K562 (cell line): ENCODE data around the gene GMNN.

Source experiments
- EZH2 ChIP-seq: IDR thresholded peaks from 2 replicates; pipeline ENCODE4 v1.6.1; 2012; ENCODE audit warnings: low read depth, mild to moderate bottlenecking, inconsistent platforms, low read length, borderline replicate concordance
- FOXP1 ChIP-seq: sonication (generic); formaldehyde crosslinking; IDR thresholded peaks from 2 replicates; pipeline ENCODE4 v1.8.0; 2022; ENCODE audit warnings: mild to moderate bottlenecking, missing genetic modification reagents
- GTF2F1 ChIP-seq: IDR thresholded peaks from 2 replicates; pipeline ENCODE4 v1.6.1; 2011; ENCODE audit warnings: low read depth, low read length, improper control_type of control experiment
- HDAC2 ChIP-seq: fragments of 450-650 bp; IDR thresholded peaks from 2 replicates; pipeline ENCODE4 v1.6.1; 2016; ENCODE audit warnings: mild to moderate bottlenecking
- POLR2AphosphoS5 ChIP-seq: IDR thresholded peaks from 2 replicates; pipeline ENCODE4 v1.6.1; 2011; ENCODE audit warnings: mild to moderate bottlenecking, low read depth, low read length, moderate library complexity; ENCODE audit not compliant: control insufficient read depth, insufficient read depth
- YY1 ChIP-seq, 3 experiments: IDR thresholded peaks; 2 replicates each; pipeline ENCODE4 v1.6.1; 2011; ENCODE audit warnings: low read length in 2 of 3, mild to moderate bottlenecking in 2 of 3, moderate library complexity in 2 of 3, borderline replicate concordance in 1 of 3, control low read depth in 1 of 3, low read depth in 1 of 3; ENCODE audit not compliant: insufficient read depth in 3 of 3, insufficient replicate concordance in 2 of 3, control insufficient read depth in 1 of 3, insufficient read length in 1 of 3; ENCODE audit errors: extremely low read depth in 1 of 3
- ZZZ3 ChIP-seq: fragments of 450-650 bp; IDR thresholded peaks from 2 replicates; pipeline ENCODE4 v1.6.1; 2016; ENCODE audit warnings: antibody characterized with exemption, mild to moderate bottlenecking, moderate library complexity
- TF ChIP-seq, protein P1 (sequence below), 2 experiments: fragments of 450-650 bp; formaldehyde crosslinking in 1 of 2; IDR thresholded peaks; 2 replicates each; pipeline versions ENCODE4 v1.4.0 to v1.6.1; 2014 to 2020; ENCODE audit warnings: mild to moderate bottlenecking in 2 of 2, borderline replicate concordance in 1 of 2, low read depth in 1 of 2

DNA sequence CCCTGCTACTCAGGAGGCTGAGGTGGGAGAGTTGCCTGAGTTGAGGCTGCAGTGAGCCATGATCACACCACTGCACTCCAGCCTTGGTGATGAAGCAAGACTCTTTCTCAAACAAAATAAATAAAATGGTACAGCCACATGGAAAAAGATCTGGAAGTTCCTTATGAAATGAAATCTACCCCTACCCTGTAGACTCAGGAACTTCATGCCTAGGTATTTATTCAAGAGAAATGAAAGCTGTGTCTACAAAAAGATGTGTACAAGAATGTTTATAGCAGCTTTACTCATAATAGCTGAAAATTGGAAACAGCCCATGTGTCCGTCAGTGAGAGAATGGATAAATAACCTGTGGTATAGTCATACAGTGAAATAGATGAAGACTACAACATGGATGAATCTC lies 40.6 kb upstream of the GMNN start:
- no peak for TF ChIP-seq HDAC2
- TF ChIP-seq EZH2, result no peak
- TF ChIP-seq ZZZ3, result no peak
- TF ChIP-seq POLR2AphosphoS5, result no peak
- no peak for TF ChIP-seq YY1 (IDR thresholded peaks at IDR 0.05; ENCODE audit: borderline replicate concordance in 1 of 3, control insufficient read depth in 1 of 3, extremely low read depth in 1 of 3, insufficient read depth in 3 of 3, insufficient read length in 1 of 3, insufficient replicate concordance in 2 of 3, low read depth in 1 of 3, low read length in 2 of 3)
- no peak for TF ChIP-seq FOXP1 (CRISPR knock-in tag)
- TF ChIP-seq GTF2F1, result no peak
- TF ChIP-seq, protein P1, sequence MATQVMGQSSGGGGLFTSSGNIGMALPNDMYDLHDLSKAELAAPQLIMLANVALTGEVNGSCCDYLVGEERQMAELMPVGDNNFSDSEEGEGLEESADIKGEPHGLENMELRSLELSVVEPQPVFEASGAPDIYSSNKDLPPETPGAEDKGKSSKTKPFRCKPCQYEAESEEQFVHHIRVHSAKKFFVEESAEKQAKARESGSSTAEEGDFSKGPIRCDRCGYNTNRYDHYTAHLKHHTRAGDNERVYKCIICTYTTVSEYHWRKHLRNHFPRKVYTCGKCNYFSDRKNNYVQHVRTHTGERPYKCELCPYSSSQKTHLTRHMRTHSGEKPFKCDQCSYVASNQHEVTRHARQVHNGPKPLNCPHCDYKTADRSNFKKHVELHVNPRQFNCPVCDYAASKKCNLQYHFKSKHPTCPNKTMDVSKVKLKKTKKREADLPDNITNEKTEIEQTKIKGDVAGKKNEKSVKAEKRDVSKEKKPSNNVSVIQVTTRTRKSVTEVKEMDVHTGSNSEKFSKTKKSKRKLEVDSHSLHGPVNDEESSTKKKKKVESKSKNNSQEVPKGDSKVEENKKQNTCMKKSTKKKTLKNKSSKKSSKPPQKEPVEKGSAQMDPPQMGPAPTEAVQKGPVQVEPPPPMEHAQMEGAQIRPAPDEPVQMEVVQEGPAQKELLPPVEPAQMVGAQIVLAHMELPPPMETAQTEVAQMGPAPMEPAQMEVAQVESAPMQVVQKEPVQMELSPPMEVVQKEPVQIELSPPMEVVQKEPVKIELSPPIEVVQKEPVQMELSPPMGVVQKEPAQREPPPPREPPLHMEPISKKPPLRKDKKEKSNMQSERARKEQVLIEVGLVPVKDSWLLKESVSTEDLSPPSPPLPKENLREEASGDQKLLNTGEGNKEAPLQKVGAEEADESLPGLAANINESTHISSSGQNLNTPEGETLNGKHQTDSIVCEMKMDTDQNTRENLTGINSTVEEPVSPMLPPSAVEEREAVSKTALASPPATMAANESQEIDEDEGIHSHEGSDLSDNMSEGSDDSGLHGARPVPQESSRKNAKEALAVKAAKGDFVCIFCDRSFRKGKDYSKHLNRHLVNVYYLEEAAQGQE (IDR thresholded peaks at IDR 0.05; ENCODE audit: borderline replicate concordance), result no peak
- TF ChIP-seq, protein P1 (CRISPR knock-in tag; IDR thresholded peaks at IDR 0.05; ENCODE audit: low read depth), result no peak
